CD4-positive, alpha-beta T cell treated with Interferon alpha-2 for 1 hour (primary cell): Measurements from ENCODE around the gene WDR27.
"Not testable (repeated sequence)": the region's sequence is repeated elsewhere in the genome, so short reads cannot be mapped to it uniquely, and the experiment has no call there.

Experiments used
- DNase-seq, 2 donors: peaks; one replicate each; pipeline ENCODE4 v3.0.0-alpha.2; 2020 to 2022

The WDR27 gene

DNA sequence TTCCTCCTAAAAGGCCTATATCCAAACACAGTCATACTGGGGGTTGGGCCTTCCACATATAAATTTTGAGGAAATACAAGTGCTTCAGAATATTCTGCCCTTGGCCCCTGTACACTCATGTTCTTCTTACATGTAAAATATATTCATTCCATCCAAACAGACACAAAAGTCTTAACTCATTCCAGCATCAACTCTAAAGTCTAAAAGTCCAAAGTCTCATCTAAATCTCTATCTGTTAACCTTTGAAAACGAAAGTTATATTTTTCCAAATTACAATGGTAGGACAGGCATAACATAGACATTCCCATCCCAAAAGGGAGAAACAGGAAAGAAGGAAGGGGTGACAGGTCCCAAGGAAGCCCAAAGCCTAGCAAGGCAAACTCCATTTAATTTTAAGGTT is 232.8 kb downstream of the WDR27 start:
- DNase-seq, result no peak

DNA sequence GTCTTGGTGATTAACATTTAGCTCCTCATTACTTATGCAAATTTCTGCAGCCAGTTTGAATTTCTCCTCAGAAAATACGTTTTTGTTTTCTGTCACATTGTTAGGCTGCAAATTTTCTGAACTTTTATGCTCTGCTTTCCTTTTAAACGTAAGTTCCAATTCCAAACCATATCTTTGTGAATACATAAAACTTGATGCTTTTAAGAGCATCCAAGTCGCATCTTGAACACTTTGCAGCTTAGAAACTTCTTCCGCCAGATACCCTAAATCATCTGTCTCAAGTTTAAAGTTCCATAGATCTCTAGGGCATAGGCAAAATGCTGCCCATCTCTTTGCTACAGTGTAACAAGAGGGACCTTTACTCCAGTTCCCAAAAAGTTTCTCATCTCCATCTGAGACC is 234.1 kb downstream of the WDR27 start:
- DNase-seq, result not testable (repeated sequence)

DNA sequence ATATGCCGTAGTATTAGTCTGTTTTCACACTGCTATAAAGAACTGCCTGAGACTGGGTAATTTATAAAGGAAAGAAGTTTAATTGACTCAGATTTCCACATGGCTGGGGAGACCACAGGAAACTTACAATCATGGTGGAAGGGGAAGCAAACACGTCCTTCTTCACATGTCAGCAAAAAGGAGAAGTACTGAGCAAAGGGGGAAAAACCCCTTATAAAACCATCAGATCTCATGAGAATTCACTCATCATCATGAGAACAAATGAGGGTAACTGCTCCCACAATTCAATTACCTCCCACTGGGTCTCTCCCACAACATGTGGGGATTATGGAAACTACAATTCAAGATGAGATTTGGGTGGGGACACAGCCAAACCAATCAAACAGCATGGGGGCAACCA is 235.6 kb downstream of the WDR27 start:
- DNase-seq, result not testable (repeated sequence)

DNA sequence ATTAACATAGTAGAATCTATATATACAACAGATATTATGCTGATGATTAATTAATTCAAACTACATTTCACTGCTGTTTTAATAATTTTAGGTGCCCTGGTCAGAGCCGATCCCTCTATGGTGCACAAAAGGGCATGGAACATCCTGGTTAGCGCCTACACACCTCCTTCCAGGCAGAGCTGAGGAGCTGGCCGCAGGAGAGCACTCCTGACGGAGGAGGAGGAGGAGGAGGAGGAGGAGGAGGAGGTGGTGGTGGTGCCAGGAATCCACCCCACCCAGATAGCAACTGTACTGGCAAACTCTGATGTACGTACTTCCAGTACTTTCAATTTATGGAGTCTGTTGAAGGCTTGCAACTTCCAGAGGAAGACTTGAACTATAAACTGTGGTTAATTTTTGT is 244.1 kb downstream of the WDR27 start:
- DNase-seq, result no peak

DNA sequence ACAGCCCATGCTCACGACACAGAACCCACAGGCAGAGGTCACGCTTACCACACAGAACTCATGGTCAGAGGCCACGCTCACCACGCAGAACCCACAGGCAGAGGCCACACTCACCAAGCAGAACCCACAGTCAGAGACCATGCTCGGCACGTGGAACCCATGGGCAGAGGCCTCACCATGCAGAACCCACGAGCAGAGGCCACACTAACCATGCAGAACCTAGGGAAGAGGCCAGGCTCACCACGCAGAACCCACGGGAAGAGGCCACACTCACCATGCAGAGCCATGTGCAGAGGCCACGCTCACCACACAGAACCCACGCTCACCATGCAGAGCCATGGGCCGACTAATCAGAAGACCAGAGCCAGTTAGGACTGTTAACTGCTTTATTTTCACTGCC is 245.0 kb downstream of the WDR27 start:
- no peak for DNase-seq

DNA sequence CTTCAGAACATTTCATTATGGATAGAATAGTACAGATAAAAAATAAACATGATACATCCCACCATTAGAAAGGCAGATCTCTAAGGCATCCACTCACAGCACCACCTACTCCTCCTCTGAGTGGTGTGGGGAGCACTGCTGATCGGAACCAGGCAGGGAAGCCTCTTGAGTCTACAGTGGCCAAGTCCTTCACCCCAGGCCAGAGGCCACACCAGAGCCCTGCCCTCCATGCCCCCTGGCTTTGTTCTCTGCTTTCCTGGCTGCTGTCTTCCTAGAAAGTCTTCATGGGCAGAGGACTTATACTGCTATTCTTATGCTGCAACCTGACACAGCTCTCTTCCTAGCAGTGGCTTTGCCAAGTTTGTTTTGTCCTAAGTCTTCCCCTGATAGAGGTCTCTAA is 246.4 kb downstream of the WDR27 start:
- DNase-seq, result no peak

DNA sequence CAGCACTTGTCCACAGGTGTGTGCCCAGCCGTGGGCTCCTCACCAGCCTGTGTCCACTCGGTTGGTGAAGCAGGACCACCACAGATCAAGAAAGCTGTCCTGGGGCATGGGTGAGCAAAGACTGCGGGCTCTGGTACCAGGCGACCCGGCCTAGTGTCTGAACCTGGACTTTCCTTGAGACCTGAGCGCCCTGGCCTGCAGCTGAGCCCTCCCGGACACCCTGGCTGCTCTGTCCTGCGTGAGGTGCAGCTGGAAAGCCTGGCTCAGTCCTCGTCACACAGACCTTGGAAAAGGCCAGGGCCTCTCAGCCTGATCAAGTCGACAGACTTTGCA is 247.0 kb downstream of the WDR27 start:
- DNase-seq, result no peak

DNA sequence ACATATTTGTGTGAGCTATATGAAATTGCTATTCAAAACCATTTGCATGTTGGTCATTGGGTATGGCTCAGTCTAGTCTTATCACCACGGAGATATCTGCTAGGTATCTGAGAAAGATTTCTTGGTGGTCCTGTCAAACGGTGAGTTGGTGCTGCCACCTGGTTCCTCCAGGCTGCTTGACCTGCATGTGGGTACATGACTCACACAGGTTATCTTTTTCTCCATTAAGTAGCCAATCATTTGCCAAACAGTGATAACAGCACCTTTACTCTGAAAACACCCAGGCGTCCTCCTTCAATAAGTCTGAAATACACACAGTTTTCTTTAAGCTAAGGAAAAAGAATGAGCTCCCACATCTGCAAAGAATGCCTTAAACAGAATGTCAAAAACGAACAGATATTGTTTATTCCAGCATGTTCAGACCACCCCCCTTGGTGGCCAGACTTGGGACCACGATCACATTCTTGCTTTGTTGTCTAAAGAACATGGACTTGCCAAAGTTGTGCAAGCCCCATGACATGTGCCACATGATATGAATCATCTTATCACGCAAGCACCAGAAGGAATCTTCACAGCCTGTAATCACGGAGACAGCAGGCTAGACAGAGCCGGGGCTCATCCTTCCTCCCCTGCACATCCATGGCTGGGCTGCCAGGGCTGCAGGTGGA is 247.5 kb downstream of the WDR27 start:
- DNase-seq, result no peak

DNA sequence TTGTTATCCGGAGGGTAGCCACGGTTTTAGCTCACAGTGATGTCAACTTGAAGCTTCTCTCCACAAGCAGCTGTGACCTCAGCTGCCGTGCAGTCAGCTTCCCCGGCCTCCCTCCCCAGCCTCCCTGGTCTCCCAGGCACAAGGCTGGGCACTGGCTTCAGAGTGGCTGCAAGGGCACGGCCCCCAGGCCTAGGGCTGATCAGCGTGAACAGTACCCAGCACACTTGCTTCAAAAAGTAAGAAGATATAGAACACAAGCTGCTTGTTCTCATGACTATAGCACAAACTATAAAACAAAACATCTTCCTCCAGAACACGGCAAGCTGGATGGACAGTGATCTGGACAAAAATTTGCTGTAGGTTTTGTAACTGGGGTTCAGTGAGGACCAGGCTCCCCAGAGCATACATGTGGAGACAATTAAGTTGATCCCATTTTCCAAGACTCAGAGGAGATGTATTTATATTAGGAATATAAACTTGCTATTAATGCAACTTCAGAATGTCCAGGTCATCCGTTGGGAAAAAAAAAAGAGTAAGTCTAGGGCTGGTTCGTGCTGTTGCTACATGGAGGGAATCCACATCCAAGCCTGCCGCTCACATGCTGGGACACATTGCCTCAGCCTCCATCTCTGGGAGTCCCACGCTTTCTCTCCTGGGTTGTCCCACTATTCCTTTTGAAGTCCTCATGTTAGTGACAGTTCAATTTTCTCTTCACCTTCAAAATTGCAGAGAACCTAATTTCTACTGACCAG is 248.8 kb downstream of the WDR27 start:
- DNase-seq, result no peak

DNA sequence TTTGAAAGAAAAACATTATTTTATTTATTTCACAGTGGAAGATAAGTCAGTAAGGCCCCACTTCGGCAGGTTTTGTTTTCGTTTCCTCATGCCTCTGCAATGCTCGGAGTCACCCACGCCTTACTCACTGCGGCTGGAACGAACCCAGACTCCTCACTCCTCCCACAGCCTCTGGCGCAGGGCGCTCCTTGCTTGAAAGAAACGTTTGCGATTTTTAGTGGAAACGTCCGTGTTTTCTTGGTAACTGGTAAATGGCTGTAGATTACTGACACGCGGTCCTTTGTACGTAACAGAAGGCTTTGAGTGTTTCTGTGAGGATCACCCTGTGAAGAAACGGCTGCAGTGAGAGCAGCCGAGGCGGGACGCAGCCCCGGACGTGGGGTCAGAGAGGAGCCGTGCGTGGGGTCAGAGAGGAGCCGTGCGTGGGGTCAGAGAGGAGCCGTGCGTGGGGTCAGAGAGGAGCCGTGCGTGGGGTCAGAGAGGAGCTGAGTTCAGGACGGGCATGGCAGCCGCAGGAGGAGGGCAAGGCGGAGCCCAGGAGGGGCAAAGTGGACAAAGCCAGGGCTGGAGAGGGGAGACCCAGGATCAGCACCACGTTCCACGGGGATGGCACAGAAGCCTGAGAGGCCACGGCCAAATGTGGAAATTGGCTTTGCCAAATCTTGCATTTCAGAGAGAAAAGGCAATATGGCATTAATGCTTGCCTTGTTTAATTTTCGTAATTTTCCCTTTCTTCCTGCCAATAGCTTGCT is 249.5 kb downstream of the WDR27 start:
- no peak for DNase-seq

DNA sequence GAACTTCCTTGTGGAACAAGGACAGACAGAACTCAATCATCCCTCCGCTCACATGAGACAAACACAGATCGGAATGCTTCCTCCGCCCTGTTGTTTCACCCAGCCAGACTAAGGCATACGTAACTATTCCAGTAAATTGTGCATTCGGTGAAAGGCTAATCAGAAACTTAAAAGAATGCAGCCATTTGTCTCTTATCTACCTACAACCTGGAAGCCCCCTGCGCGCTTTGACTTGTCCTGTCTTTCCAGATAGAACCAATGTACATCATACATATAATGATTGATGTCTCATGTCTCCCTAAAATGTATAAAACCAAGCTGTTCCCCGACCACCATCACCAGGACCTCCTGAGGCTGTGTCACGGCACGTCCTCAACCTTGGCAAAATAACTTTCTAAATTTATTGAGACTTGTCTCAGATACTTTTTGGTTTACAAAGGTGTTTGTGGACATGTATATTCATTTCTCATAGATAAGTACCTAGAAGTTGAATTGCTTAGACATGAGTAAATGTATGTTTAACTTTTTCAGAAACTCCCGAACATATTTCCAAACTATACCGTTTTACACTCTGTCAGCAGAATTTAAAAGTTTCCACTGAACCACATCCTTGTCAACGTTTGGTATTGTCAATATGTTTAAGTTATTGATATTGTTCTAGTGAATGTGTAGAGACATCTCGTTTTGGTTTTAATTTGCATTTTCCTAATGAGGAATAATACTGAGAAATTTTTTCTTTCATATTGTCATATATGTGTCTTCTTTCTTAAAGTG is 250.6 kb downstream of the WDR27 start:
- no peak for DNase-seq

DNA sequence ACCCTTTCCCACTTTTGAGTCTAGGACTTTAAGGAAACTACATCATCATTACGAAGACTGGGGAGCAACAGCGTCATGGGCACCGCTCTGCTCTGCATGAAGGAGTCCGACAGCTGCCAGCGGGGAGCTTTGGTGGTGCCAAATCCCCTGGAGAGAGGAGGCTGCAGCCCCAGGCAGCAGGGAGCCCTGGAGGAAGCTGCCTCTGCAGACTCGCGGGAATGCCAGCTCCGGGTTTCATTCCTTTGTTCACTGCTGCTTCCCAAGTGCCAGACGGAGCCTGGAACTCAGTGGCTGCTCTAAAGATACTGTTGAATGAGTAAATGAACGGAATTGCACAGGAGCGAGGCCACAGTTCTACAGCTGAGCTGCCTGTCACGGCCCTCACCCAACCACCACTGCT is 251.7 kb downstream of the WDR27 start:
- DNase-seq, result no peak

DNA sequence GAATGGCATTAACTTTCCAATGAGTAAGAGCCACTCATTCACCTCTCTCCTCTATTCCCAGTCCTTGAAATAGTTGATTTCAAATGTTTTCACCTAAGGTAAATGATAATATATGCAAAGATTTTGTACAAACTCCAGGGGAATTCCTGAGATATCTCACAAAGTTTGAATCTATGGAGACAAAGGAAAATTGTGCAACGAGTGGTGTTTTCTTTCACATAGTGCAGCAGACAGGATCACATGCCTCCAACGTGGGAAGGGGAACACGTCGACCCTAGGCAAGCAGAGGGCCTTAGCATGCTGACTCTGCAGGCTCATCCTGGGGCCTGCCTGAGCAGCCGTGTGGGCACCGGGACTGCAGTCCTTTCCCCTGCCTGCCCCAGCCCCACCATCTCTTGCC is 252.6 kb downstream of the WDR27 start:
- no peak for DNase-seq

DNA sequence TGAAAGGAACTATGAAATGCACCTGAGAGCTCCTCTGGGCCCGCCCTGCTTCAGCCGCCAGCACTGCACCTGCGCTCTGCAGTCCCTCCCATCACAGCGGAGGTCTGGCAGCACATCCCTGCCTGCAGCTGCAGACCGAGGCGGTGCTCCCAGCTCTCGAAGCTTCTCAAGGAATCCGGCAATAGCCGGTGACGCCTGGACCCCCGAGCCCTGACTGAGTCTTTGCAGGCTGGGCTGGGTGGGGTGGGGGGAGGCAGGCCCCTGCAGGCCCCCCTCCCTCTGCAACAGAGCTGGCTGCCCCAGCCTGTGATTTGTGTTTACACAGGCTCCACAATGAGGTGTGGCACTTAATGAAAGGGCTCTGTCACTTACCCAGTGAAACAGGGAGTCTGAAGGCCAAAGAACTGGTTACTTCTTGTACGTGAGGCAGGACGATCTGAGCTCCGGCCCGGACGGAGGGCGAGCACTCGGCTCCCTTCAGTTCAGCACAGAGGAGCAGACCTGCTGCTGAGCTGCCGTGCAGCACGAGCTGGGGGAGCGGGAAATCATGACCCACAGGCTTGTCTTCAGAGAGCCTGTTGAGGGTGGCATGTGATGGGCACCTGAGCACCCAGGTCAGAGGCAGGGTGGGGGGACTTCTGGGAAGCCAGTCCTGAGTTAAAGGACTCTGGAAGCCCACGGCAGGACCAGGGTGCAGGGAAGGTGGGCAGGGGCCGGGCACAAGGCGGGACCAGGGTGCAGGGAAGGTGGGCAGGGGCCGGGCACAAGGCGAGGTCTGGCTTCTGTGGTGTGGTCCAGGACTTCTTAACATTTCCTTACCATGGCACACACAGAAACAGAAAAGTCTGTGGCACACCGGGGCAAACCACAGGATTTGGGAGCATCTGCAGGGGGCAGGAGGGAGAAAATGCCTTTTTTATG is 255.9 kb downstream of the WDR27 start:
- no peak for DNase-seq

DNA sequence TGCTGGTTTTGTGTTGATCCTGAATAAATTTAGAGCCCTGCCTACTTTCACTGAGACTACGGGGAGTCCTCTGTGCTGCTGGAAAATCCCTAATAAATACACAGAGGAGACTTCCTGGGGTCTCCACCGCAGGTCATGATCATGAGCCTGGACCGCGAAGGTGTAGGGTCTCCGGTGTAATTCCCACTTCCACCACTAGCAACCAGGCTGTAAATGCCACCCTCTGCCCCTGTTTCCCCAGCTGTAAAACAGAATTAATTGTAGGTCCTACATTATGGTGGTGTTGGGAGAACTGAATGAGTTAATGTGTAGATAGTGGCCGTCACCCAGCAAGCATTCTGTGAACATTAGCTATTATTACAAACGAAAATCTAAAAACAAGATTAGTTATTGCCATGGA is 256.6 kb downstream of the WDR27 start:
- DNase-seq, result no peak

DNA sequence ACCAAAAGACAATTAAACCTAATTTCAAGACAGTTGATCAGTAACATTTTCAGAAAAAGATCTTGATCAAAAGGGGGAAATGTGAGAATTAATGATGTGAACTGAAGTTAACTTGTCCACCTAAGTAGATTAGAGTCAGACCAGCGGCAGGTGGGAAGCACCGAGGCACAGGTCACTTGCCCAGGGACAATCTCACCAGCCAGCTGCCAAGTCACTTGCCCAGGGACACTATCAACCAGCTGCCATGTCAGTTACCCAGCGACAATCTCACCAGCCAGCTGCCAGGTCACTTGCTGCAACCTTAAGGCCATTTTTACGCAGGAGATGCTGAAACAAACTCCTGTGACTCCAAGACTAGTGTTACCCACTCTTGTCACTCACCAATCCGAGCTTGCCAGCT is 260.5 kb downstream of the WDR27 start:
- DNase-seq, result no peak

DNA sequence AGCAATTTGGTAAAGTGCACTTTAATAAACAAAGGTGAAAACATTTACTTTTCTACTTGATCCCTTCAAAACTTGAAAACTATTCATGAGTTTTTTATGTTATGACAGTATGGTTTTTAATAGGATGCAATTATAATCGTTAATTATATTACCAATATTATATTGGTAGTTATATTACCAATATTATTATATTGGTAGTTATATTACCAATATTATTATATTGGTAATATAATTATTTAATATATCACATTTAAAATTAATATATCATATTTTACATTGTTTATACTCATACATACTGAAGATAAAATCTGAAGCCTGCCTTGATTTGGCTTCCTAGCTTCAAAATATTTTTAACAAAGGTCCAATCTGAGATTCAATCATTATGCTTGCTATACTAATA is 262.1 kb downstream of the WDR27 start:
- DNase-seq, result no peak

DNA sequence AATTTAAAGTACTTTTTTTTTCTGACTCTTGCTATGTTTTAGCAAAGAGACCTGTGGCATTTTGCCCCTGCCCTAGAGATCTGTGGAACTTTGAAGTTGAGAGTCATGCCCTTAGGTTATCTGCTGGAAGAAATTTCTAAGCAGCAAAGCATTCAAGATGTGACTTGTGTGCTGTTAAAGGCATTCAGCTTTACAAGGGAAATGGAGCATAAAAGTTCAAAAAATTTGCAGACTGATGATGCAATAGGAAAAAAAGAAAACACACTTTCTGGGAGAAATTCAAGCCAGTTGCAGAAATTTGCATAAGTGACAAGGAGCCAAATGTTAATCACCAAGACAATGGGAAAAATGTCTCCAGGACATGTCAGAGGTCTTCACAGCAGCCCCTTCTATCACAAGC is 267.3 kb downstream of the WDR27 start:
- DNase-seq, result not testable (repeated sequence)

DNA sequence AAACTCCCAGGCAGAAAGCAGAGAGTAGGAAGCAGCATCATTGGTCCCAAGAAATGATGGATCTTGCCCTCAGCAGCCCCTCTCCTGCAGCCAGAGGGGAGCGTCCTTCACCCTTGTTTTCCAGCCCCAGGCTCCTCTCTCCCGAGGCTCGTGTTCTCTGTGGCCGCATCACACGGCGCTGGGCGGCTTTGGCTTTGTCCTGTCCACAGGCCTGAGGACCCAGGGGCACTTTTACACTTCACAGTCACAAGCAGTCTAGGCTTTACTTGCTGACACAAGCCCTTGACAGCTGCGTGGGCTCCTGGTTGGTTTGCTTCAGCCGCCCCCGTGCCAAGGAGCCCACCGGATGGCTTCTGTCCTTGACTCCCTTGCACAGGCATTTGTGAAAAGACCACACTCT is 272.8 kb downstream of the WDR27 start:
- no peak for DNase-seq

DNA sequence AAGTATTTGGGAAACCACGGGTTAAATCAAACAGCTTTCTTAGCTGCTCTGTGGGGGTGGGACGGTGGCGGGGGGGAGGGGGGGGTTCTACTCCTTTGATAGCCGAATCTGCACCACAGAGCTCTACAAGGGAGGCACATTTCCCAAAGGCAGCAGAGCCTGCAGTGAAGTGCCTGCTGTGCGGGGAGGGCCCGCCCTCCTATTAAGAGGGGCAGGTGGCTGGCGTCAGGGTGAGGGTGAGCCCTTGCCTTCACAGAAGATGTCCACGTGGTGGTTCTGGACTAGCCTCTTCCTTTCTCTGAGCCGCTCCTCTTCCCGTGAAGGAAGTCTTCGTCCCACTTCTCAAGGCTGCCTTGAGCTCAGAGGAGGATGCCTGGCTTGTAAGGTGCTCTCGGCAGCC is 273.3 kb downstream of the WDR27 start:
- DNase-seq, result no peak

DNA sequence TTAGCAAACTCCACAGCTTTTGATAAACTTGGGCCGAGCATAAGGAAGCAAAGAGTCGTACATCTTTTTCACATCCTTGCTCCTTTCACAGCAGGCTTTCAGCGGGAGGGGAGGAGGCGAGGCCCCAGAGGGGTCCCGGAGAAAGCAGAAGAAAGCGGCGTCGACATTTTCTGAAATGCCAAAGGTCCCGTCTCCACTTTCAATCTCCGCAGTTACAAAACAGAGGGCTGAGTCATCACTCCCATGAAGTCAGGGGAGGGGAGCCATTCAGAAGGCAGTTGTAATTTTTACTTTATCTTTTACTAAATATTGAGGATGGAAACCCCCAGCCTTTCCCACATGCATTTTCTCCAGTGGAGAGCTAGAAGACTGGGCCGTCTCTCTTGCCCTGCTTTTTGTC is 274.0 kb downstream of the WDR27 start:
- DNase-seq, result no peak

DNA sequence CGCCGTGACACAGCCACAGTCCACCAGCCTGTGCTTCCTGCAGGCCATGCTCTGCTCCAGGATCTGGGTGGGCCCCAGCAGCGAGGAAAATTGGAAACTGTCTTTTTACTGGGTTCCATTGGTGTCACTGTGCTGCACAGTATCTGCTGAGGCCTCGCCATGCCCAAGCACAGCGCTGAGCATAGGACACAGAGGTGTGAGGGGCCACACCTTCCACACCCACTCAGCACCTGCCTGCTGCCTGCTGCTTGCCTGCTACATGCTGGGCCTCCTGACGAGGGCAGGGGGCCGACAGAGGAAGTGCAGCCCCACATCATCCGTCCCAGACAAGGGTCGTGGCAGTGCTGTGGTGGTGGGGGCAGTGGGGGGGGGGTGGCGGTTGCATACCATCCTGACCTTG is 275.2 kb downstream of the WDR27 start:
- DNase-seq, result no peak
